SIG-M5 treated with dmso at 0.1 percent for 504 hours (cell line): ENCODE measurements around the gene PHYHIPL.

ENCODE experiments used
- DNase-seq: peaks from one replicate; lab custom pipeline; 2025; ENCODE audit not compliant: unreplicated experiment; lab: John Stamatoyannopoulos, UW

PHYHIPL gene

GRCh38 chr10:59289853-59290252 lies 113.4 kb downstream of the PHYHIPL start:
- DNase-seq = no peak

- DNase-seq = no peak
These were observed 114.0 kb downstream of the PHYHIPL start for GRCh38 chr10:59290448-59290847.
